CD4-positive, alpha-beta T cell treated with Interferon alpha-2 for 1 hour (primary cell): ENCODE data around the gene NEK3.
A peak's percentile ranks its signal among the peaks of the same experiment; 100 is the strongest.
"Not testable (repeated sequence)": the region's sequence is repeated elsewhere in the genome, so short reads cannot be mapped to it uniquely, and the experiment has no call there.

Experiments used
- DNase-seq, 2 donors: peaks; one replicate each; pipeline ENCODE4 v3.0.0-alpha.2; 2020 to 2022

NEK3 gene, protein sequence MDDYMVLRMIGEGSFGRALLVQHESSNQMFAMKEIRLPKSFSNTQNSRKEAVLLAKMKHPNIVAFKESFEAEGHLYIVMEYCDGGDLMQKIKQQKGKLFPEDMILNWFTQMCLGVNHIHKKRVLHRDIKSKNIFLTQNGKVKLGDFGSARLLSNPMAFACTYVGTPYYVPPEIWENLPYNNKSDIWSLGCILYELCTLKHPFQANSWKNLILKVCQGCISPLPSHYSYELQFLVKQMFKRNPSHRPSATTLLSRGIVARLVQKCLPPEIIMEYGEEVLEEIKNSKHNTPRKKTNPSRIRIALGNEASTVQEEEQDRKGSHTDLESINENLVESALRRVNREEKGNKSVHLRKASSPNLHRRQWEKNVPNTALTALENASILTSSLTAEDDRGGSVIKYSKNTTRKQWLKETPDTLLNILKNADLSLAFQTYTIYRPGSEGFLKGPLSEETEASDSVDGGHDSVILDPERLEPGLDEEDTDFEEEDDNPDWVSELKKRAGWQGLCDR

GRCh38 chr13:52159159-52159982, at the start of gene NEK3:
Gene NEK3, minus strand, starts transcription at chr13:52159597. Its CDS starts 3,406 bp downstream, at chr13:52156191.
- DNase-seq, result peak; percentile 33 to 58

GRCh38 chr13:52208384-52208783, 49.0 kb upstream of the NEK3 start:
- not testable (repeated sequence) for DNase-seq

GRCh38 chr13:52207896-52208295, 48.5 kb upstream of the NEK3 start:
- not testable (repeated sequence) for DNase-seq

DNA sequence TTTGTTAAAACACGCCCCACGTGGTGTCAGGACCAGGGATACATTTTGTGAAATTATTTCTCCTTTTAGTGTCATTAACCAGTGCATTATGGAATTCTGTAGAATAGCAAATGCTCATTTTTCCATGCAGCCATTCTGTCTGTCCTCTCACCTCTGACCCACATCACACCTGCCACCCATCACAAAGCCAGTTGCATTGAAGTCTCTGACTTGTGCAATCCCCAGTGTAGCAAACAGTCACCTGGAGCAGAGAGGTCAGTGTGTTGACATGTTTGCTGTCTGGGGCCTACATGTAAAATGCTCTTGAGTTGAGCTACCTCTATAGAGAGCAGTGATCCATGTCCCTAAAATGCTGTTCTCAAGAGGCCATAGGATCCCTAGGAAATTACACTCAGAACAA, 47.9 kb upstream of the NEK3 start:
- DNase-seq, result not testable (repeated sequence)

GRCh38 chr13:52204546-52204945, 45.1 kb upstream of the NEK3 start:
- DNase-seq, result not testable (repeated sequence)

DNA sequence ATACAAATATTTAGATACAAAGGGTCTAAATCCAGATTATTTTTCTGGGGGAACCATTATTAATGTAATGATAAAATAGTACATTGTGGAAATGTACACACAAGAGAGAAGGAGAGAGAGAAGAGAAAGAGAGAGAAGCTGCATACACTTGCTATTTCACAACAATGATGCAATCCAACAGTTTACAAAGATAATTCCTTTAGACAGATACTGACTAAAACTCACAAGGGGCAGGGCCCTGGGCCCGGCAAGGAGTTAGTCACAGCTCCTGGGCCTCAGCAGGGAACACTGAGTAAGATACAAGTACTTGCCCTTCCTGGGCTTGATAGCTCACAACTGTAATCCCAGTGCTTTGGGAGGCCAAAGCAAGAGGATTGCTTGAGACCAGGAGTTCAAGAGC, 44.5 kb upstream of the NEK3 start:
- peak in 1 of 2 donors; percentile 48 for DNase-seq

GRCh38 chr13:52202506-52202905, 43.1 kb upstream of the NEK3 start:
- not testable (repeated sequence) for DNase-seq

DNA sequence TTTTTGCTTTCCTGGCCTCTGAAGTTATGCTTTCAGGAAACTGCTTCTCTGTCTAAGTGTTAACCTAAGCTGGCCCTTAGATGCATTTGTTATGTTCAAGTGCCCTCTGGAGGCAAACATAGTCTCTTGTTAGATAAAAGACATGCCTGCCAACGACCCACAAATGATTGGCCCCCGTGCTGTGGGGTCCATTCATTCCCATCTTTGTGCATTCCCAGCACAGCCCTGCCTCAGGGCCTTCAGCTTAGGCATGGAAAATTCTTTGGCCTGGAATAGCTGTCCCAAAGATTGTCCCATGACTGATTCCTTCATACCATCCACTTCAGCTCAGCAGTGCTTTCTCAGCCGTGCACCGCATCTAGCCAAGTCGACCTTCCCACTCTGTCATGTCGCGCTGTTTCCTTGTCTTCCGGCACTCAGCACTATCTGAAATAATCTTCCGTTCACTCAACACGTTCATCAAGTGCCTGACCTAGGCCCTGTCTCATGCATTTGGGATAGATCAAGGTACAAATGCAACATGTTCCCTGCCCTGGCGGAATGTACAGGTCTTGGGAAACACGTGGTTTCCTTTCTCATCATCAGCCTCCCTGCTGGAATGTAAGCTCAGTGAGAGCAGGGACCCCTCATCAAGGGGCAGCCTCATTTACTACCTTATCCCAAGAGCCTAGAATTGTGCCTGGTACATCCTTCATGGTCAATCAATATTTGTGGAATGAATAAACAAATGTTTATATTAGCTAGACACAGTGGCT, 42.2 kb upstream of the NEK3 start:
- peak; percentile 36 to 68 for DNase-seq

DNA sequence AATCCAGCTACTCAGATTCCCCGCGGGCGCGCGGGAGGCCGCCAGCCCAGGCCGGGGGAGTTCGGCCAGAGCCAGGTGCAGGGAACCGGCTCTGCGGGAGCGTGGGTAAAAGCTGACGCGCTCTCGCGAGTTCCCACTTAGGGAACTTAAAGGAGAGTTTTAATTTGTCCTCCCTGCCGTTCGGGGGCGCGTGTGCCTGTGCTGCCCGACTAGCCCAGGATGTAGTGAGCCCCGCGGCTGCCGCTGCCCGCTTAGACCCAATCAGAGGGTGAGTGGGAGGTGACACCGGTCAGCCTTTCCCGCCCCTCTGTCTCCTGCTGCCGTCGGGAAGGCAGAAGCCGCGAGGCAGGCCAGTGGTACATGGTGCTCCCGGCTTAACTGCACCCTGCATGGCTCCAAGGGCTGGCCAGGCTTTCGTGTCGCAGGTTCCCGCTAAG, 36.0 kb upstream of the NEK3 start:
- DNase-seq, result peak; percentile 74 to 79

GRCh38 chr13:52194184-52194868, 34.9 kb upstream of the NEK3 start:
- peak; percentile 80 to 91 for DNase-seq

DNA sequence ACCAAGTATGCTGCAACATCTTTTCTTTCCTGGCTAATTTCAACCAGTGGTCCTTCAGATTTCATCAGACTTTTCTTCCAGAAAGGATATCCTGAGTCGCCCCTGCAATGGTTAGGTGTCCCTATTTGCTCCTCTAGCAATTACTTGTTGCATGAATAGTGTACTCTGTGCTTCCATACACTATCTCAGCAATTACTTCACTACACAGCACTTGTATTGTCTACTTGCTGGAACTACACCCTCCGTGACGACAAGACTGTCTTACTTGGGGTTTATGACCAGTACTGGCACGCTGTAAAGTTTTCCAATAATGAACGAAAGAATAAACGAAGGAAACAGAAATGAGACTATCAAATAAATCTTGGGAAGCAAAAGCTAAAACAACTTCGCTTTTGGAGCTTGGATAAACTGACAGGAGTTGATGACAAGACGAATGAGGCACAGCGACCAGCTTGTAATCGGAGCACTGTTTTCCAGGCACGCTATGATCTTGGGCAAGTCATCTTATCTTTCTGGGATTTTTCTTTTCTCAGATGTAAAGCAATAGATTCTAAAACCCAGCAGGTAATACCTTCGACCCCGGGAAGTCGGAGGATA, 34.3 kb upstream of the NEK3 start:
- peak in 1 of 2 donors; percentile 23 for DNase-seq

- not testable (repeated sequence) for DNase-seq
These were observed 28.2 kb upstream of the NEK3 start for GRCh38 chr13:52187424-52188187.

DNA sequence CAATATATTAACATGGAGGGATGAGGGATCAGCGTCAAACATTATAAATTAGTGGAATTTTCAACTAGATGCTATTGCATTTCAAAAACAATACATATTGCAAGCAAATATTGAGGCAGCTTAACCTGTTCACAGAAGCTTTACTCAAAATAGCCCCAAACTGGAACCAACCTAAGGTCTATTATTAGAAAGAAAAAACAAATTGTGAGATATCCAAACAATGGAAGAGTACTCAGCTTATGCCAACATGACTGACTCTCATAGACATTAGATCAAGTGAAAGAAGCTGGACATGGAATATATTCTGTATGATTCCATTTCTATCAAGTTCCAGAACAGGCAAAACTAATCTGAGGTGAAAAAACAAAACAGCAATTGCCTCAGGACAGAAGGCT, 27.6 kb upstream of the NEK3 start:
- no peak for DNase-seq

DNA sequence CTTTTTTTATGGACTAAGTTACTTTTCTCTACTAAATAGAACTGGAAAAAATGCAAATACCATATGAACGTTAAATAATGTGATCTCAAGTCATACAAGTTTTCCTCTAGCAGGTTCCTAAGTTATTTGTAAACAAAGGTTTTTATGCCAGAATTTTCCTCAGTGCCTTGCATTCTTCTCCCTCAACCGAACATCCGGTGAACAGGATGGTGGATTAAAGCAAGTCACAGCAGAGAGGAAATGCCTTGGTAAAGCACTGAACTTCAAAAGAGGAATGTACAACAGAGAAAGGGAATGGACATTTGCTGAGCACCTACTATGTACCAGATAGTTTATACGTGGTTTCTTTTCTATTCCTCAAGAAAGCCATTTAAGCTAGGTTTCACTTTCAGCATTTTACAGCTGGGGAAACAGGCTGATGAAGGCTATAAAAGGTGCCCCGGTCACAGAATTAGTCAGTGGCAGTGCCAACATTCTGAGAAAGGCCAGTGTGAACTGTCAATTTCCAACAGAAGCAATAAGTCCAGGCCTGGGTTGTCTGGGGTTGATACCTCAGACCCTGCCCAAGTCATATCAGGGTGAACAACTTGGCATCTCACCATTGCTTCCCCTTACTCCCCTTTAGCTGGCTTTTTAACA, 22.0 kb upstream of the NEK3 start:
- not testable (repeated sequence) for DNase-seq

DNA sequence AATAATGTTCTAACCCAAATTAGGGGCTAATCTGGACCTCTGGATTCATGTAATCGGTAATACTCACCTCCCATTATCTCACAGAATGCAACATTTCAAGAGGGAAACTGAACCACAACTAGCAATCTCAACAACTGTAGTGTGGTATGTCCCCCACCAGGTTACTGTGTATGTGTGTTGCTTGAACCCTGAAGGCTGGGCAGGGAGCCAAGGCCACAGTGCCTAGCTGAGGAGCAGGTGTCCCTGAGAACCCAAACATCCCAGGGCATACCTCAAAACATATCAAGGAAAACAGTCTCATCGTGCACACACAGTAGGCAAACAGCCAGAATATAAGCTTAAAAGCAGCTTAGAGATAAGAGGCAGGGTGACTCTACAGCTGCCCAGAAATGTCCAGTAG, 20.5 kb upstream of the NEK3 start:
- no peak for DNase-seq

DNA sequence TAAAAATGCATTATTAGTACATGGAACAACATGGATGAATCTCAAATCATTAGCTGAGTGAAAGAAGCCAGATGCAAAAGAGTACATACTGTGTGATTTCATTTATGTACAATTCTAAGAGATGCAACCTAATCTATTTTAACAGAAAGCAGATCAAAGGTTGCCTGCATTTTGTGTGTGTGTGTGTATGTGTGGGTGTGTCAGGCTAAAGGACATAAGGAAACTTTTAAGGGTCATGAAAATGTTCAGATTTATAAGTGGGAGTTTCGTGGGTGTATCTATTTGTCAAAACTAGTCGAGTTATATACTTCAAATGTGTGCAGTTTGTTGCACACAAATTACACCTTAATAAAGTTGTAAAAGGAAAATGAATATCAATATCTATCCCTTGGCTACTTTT, 17.9 kb upstream of the NEK3 start:
- DNase-seq, result no peak

GRCh38 chr13:52173970-52174369, 14.6 kb upstream of the NEK3 start:
- not testable (repeated sequence) for DNase-seq

GRCh38 chr13:52173373-52173772, 14.0 kb upstream of the NEK3 start:
- no peak for DNase-seq

DNA sequence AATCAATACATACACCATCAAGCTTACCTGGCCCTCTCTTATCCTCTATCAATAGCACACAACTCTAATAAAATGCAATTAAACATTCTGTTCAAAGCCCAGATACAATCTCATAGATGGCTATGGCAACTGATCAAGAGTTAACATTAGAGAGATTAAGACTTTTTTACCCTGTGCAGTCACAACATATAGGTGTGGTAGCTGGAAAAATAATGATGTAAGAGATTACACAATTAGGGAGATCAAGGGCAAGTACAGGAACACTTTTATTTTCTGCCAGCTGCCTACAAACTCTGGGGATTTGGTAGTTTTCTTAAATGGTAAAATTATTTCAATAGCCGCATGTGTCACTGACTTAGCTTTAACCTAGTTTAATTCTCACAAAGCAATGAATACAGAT, 12.3 kb upstream of the NEK3 start:
- not testable (repeated sequence) for DNase-seq

DNA sequence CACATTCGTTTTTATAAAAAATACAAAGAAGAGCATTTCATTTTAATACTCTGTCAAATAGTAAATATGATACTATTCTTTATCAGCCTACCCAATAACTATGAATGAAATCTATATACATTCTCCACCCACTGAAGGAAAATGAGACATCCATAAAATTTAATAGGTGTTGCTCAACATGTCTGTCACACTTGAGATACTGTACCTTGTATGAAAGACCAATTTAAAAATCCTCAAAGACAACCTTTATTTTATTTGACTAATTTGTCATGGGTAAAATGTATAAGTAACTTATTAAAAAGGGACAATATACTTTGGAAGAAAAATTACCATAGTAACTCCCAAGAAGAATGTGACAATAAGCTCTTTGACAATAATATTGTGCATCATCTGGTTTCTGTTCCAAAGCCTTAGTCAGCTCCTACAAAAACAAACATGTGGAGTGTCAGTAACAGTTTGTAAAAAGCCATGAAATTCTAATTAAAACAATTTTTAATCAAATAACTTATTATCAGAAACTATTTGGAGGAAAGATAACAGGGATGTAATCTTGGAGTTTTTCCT, 11.5 kb upstream of the NEK3 start:
- not testable (repeated sequence) for DNase-seq
